HEK293 (cell line): Measurements from ENCODE around the gene TM6SF1.

Source experiments
- CTCF ChIA-PET: fragments of 350-600 bp; formaldehyde crosslinking; extraction: SDS; loops from one replicate; lab custom pipeline; 2021; ENCODE audit warnings: antibody characterized with exemption; lab: Yijun Ruan, JAX
- POLR2A ChIA-PET: fragments of 300-600 bp; formaldehyde crosslinking; extraction: SDS; loops from one replicate; lab custom pipeline; 2020; ENCODE audit warnings: antibody characterized with exemption, inconsistent platforms; lab: Yijun Ruan, JAX
- H3K27ac ChIP-seq: fragments of 200-500 bp; sonication (Bioruptor generic); 2 replicates; pipeline ENCODE4 v1.5.1; 2014; ENCODE audit warnings: low read depth, low read length, control low read depth, inconsistent platforms; ENCODE audit errors: extremely low read depth
- H3K36me3 ChIP-seq, 2 experiments: fragments of 200-500 bp in 1 of 2; sonication (Bioruptor generic) in 1 of 2; 1 replicate in 1 of 2; 2 replicates in 1 of 2; pipeline ENCODE4 v1.5.1; 2014 to 2017; ENCODE audit warnings: inconsistent platforms in 2 of 2, low read length in 2 of 2; ENCODE audit not compliant: control insufficient read depth in 2 of 2, insufficient read depth in 1 of 2
- H3K4me1 ChIP-seq: fragments of 200-500 bp; sonication (Bioruptor generic); 2 replicates; pipeline ENCODE4 v1.5.1; 2014; ENCODE audit warnings: mild to moderate bottlenecking, low read length, inconsistent platforms; ENCODE audit not compliant: control insufficient read depth, insufficient read depth
- H3K4me3 ChIP-seq: 2 replicates; pipeline ENCODE4 v1.5.1; 2011; ENCODE audit warnings: low read depth, mild to moderate bottlenecking, control low read depth, low read length, moderate library complexity
- H3K9me3 ChIP-seq: fragments of 200-500 bp; sonication (Bioruptor generic); 2 replicates; pipeline ENCODE4 v1.5.1; 2014; ENCODE audit warnings: low read depth, low read length, inconsistent platforms; ENCODE audit not compliant: control insufficient read depth, insufficient read depth
- BCL11B ChIP-seq: fragments of 450-650 bp; formaldehyde crosslinking; IDR thresholded peaks from 2 replicates; pipeline ENCODE4 v1.5.1; 2016; ENCODE audit warnings: low read depth, missing biosample characterization, missing genetic modification characterization
- KLF8 ChIP-seq: fragments of 450-650 bp; formaldehyde crosslinking; IDR thresholded peaks from 2 replicates; pipeline ENCODE4 v1.5.1; 2016; ENCODE audit warnings: missing biosample characterization, missing genetic modification characterization
- MZF1 ChIP-seq: fragments of 450-650 bp; formaldehyde crosslinking; IDR thresholded peaks from 2 replicates; pipeline ENCODE4 v1.5.1; 2017; ENCODE audit warnings: missing biosample characterization, missing genetic modification characterization, borderline replicate concordance
- PRDM10 ChIP-seq: fragments of 450-650 bp; formaldehyde crosslinking; IDR thresholded peaks from 2 replicates; pipeline ENCODE4 v1.5.1; 2016; ENCODE audit warnings: missing biosample characterization, missing genetic modification characterization
- REPIN1 ChIP-seq: fragments of 450-650 bp; formaldehyde crosslinking; IDR thresholded peaks from 2 replicates; pipeline ENCODE4 v1.5.1; 2017; ENCODE audit warnings: missing biosample characterization, missing genetic modification characterization, low read depth
- SALL2 ChIP-seq: fragments of 450-650 bp; formaldehyde crosslinking; IDR thresholded peaks from 2 replicates; pipeline ENCODE4 v1.5.0; 2017; ENCODE audit warnings: missing biosample characterization, mild to moderate bottlenecking, missing genetic modification characterization, borderline replicate concordance
- SP2 ChIP-seq: fragments of 450-650 bp; formaldehyde crosslinking; IDR thresholded peaks from 2 replicates; pipeline ENCODE4 v1.5.1; 2016; ENCODE audit warnings: missing biosample characterization, missing genetic modification characterization
- ZBTB26 ChIP-seq: fragments of 450-650 bp; formaldehyde crosslinking; optimal IDR thresholded peaks from 2 replicates; pipeline ENCODE3; 2016; ENCODE audit warnings: missing biosample characterization, mild to moderate bottlenecking, missing genetic modification characterization
- ZBTB48 ChIP-seq: fragments of 450-650 bp; formaldehyde crosslinking; IDR thresholded peaks from 2 replicates; pipeline ENCODE4 v1.5.1; 2016; ENCODE audit warnings: missing biosample characterization, missing genetic modification characterization
- ZBTB8A ChIP-seq: fragments of 450-650 bp; formaldehyde crosslinking; IDR thresholded peaks from 2 replicates; pipeline ENCODE4 v1.5.1; 2016; ENCODE audit warnings: missing biosample characterization, missing genetic modification characterization
- ZFHX2 ChIP-seq: fragments of 450-650 bp; formaldehyde crosslinking; conservative IDR thresholded peaks from 2 replicates; pipeline ENCODE4 v1.5.1; 2016; ENCODE audit warnings: missing biosample characterization, missing genetic modification characterization
- ZIC2 ChIP-seq: fragments of 450-650 bp; formaldehyde crosslinking; IDR thresholded peaks from 2 replicates; pipeline ENCODE4 v1.5.1; 2016; ENCODE audit warnings: missing biosample characterization, missing genetic modification characterization
- ZNF155 ChIP-seq: fragments of 450-650 bp; formaldehyde crosslinking; IDR thresholded peaks from 2 replicates; pipeline ENCODE4 v1.5.1; 2016; ENCODE audit warnings: missing biosample characterization, missing genetic modification characterization
- ZNF2 ChIP-seq: fragments of 450-650 bp; formaldehyde crosslinking; IDR thresholded peaks from 2 replicates; pipeline ENCODE4 v1.5.1; 2016; ENCODE audit warnings: missing biosample characterization, missing genetic modification characterization
- ZNF335 ChIP-seq: fragments of 450-650 bp; formaldehyde crosslinking; conservative IDR thresholded peaks from 2 replicates; pipeline ENCODE4 v1.5.1; 2016; ENCODE audit warnings: missing biosample characterization, missing genetic modification characterization
- ZNF37A ChIP-seq: fragments of 450-650 bp; IDR thresholded peaks from 2 replicates; pipeline ENCODE4 v1.5.1; 2018; ENCODE audit warnings: missing biosample characterization, missing genetic modification characterization
- ZNF416 ChIP-seq: fragments of 450-650 bp; formaldehyde crosslinking; IDR thresholded peaks from 2 replicates; pipeline ENCODE4 v1.5.1; 2016; ENCODE audit warnings: missing biosample characterization, missing genetic modification characterization
- ZNF544 ChIP-seq: fragments of 450-650 bp; formaldehyde crosslinking; IDR thresholded peaks from 2 replicates; pipeline ENCODE4 v1.5.0; 2017; ENCODE audit warnings: missing biosample characterization, missing genetic modification characterization
- ZNF549 ChIP-seq: fragments of 450-650 bp; IDR thresholded peaks from 2 replicates; pipeline ENCODE4 v1.5.1; 2018; ENCODE audit warnings: missing biosample characterization, missing genetic modification characterization, mild to moderate bottlenecking, inconsistent platforms, moderate library complexity
- ZNF571 ChIP-seq: fragments of 450-650 bp; formaldehyde crosslinking; IDR thresholded peaks from 2 replicates; pipeline ENCODE4 v1.5.0; 2017; ENCODE audit warnings: missing biosample characterization, missing genetic modification characterization
- ZNF623 ChIP-seq: fragments of 450-650 bp; formaldehyde crosslinking; IDR thresholded peaks from 2 replicates; pipeline ENCODE4 v1.5.1; 2016; ENCODE audit warnings: missing biosample characterization, missing genetic modification characterization
- ZSCAN30 ChIP-seq: fragments of 450-650 bp; IDR thresholded peaks from 2 replicates; pipeline ENCODE4 v1.5.1; 2018; ENCODE audit warnings: missing biosample characterization, mild to moderate bottlenecking, missing genetic modification characterization, moderate library complexity
- TF ChIP-seq, protein P1 (sequence below): fragments of 450-650 bp; formaldehyde crosslinking; IDR thresholded peaks from 2 replicates; pipeline ENCODE4 v1.5.1; 2017; ENCODE audit warnings: missing biosample characterization, missing genetic modification characterization
- TF ChIP-seq, protein P2 (sequence below): fragments of 450-650 bp; formaldehyde crosslinking; IDR thresholded peaks from 2 replicates; pipeline ENCODE4 v1.5.1; 2016; ENCODE audit warnings: missing biosample characterization, missing genetic modification characterization

The TM6SF1 gene

DNA sequence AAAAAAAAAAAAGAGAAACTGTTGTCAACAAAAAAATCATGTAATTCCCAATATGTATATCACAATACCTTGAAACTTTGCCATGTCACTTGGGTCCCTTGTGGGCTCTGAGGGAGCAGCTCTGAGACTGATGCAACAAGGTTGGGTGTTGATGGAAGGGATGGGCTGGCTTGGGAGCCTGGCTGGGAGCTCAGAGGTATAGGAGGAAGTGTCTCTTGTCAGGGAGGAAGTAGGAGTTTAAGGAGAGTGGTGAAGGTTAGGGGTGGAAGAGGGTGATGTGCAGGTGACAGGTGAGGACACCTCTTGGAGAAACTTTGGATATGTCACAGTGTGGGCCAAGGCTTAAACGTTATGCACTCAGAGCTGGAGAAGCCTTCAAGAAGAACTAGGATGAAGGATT is 2.0 kb upstream of the TM6SF1 start:
- TF ChIP-seq SALL2 (tag by site-specific recombination) (no peak), MZF1 (tag by site-specific recombination) (no peak), ZNF2 (tag by site-specific recombination) (no peak), ZNF549 (no peak), ZIC2 (tag by site-specific recombination) (no peak), ZNF416 (no peak), ZNF155 (tag by site-specific recombination) (no peak), ZNF544 (tag by site-specific recombination) (no peak), ZNF571 (tag by site-specific recombination) (no peak)
- TF ChIP-seq, protein P1, sequence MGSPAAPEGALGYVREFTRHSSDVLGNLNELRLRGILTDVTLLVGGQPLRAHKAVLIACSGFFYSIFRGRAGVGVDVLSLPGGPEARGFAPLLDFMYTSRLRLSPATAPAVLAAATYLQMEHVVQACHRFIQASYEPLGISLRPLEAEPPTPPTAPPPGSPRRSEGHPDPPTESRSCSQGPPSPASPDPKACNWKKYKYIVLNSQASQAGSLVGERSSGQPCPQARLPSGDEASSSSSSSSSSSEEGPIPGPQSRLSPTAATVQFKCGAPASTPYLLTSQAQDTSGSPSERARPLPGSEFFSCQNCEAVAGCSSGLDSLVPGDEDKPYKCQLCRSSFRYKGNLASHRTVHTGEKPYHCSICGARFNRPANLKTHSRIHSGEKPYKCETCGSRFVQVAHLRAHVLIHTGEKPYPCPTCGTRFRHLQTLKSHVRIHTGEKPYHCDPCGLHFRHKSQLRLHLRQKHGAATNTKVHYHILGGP (tag by site-specific recombination), result no peak
- Histone ChIP-seq H3K4me1 (no peaks in the 10 kb centered on the region; the same call in 1 of the 2 replicates), H3K36me3 (no peaks in the 10 kb centered on the region), H3K27ac (no peak overlapping the region), H3K9me3 (no peaks in the 10 kb centered on the region), H3K4me3 (no peak overlapping the region)
- CTCF ChIA-PET, result interaction anchor here (0.6 kb wide), 1 partner anchor 60 kb away, joined by 6 read pairs; no protein-coding TSS in a partner anchor
- POLR2A ChIA-PET, result interaction anchor here (1.1 to 1.9 kb wide), 2 partner anchors 38 to 94 kb away, joined by 3 to 5 read pairs; partner anchors contain the start of genes BTBD1 and C15orf40

DNA sequence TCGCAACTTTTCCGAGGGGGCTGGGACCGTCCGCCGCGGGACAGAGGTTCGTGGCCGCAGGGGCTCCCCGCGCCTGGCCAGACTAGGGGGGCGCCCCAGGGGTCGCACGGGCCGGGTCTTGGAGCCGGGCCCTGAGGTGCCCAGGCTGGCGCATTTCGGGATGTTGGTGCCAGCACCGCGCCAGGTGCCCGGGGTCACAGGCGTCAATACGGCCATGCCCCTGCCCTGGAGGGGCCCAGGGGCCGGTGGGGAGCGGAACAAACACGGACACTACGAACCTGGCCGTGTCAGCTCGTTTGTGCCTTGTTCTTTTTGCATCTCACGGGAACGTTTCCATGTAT is 366 bp downstream of the TM6SF1 start:
- POLR2A ChIA-PET, result interaction anchor here (1.5 kb wide), 1 partner anchor 41 kb away, joined by 4 read pairs; the partner anchor contains the start of gene BTBD1
- Histone ChIP-seq H3K9me3 (no peaks in the 10 kb centered on the region), H3K4me1 (no peaks in the 10 kb centered on the region; the same call in 1 of the 2 replicates)
- no peak for TF ChIP-seq ZNF623 (tag by site-specific recombination)
- no peak for TF ChIP-seq ZBTB8A (tag by site-specific recombination)
- no peak for TF ChIP-seq REPIN1 (tag by site-specific recombination)
- TF ChIP-seq ZSCAN30, result no peak
- TF ChIP-seq ZNF37A, result no peak
- no peak for TF ChIP-seq ZBTB48 (tag by site-specific recombination)
- TF ChIP-seq, protein P2, sequence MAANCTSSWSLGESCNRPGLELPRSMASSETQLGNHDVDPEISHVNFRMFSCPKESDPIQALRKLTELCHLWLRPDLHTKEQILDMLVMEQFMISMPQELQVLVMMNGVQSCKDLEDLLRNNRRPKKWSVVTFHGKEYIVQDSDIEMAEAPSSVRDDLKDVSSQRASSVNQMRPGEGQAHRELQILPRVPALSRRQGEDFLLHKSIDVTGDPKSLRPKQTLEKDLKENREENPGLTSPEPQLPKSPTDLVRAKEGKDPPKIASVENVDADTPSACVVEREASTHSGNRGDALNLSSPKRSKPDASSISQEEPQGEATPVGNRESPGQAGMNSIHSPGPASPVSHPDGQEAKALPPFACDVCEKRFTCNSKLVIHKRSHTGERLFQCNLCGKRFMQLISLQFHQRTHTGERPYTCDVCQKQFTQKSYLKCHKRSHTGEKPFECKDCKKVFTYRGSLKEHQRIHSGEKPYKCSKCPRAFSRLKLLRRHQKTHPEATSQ, result no peak
- no peak for TF ChIP-seq KLF8 (tag by site-specific recombination)
- TF ChIP-seq, all 188 proteins: peak for 0
- H3K27ac ChIP-seq, result peak overlapping the region; percentile 65; the same call in 1 of the 2 replicates
- no peaks in the 10 kb centered on the region for H3K36me3 ChIP-seq
- peak overlapping the region; percentile 36 for H3K4me3 ChIP-seq
- CTCF ChIA-PET, result interaction anchor here (1.3 kb wide), 1 partner anchor 97 kb away, joined by 4 read pairs; the partner anchor contains the start of gene C15orf40

DNA sequence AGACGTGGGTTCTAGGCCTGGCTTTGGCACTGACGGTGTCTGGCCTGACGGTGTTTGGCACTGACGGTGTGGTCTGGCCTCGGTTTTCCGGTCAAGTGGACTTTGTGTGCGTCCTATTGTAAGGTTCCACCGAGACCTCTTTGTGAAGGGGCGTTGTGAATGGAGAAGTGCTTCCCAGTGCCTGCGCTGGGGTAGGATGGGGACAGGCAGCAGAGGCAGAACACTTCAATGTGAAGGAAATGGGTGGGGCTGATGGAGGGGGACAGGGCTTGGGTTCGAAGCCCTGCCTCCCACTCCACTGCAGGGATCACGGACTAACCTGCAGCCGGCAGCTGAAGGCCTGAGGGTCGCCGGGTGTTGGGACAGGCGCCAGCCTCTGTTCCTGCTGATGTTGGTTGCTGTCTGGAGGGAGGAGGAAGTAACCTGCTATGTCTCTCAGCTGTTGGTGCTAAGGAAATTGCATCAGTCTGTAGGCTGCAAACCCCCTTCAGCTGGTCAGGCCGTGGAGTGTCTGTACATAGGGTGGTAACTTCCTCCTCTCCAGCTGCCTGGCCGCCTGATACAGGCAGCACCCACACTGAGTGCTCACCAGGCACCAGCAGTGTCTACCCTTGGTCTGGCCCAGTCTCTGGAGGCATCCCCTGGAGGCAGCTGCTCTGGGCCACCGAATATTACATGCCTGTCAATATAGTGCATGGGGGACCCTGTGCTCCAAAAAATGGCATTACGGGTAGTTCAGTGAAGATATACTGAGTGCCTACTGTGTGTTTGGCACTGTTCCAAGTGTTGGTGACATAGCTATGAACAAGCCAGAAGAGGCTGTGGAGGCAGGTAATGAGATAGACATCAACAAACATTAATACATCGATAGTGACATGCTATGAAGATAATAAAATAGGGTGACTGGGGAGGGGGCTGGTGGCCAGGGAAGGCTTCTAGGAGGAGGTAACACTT is 1.1 kb downstream of the TM6SF1 start:
- Histone ChIP-seq H3K4me1 (no peaks in the 10 kb centered on the region; the same call in 1 of the 2 replicates), H3K4me3 (no peak overlapping the region), H3K36me3 (no peaks in the 10 kb centered on the region), H3K9me3 (no peaks in the 10 kb centered on the region), H3K27ac (no peak overlapping the region)
- TF ChIP-seq PRDM10, result peak; percentile 82
- TF ChIP-seq SP2 (tag by site-specific recombination), result 0 out of 2 replicates have a peak, but pooled peaks have one; percentile 10
- TF ChIP-seq ZBTB26, result no peak
- peak; percentile 57 for TF ChIP-seq ZNF335 (tag by site-specific recombination)
- TF ChIP-seq BCL11B (tag by site-specific recombination), result no peak
- peak; percentile 86 for TF ChIP-seq ZIC2 (tag by site-specific recombination)
- peak; percentile 37; the same call in 1 of the 2 replicates for TF ChIP-seq ZFHX2
- ChIA-PET POLR2A (interaction anchor here (1.5 kb wide), 1 partner anchor 41 kb away, joined by 4 read pairs; the partner anchor contains the start of gene BTBD1), CTCF (no interaction called here)
